ACC112 (cell line): ENCODE results near the gene MECR.

Experiments
- H2AFZ ChIP-seq: fragments of 200-600 bp; sonication (generic); one replicate; pipeline ENCODE4 v1.6.0; 2017; ENCODE audit warnings: antibody characterized with exemption, low read length; ENCODE audit not compliant: unreplicated experiment
- H3K27ac ChIP-seq: fragments of 200-600 bp; sonication (generic); 2 replicates; pipeline ENCODE4 v1.5.1; 2014; ENCODE audit warnings: low read depth, mild to moderate bottlenecking, antibody characterized with exemption, low read length, moderate library complexity
- H3K27me3 ChIP-seq: fragments of 200-600 bp; sonication (generic); 2 replicates; pipeline ENCODE4 v1.6.1; 2014; ENCODE audit warnings: mild to moderate bottlenecking, antibody characterized with exemption, low read length, moderate library complexity, mixed read lengths; ENCODE audit not compliant: insufficient read depth
- H3K36me3 ChIP-seq: fragments of 200-600 bp; sonication (generic); 2 replicates; pipeline ENCODE4 v1.6.1; 2016; ENCODE audit warnings: mild to moderate bottlenecking, antibody characterized with exemption, low read length, moderate library complexity, mixed read lengths; ENCODE audit not compliant: insufficient read depth
- H3K4me1 ChIP-seq: fragments of 200-600 bp; sonication (generic); one replicate; pipeline ENCODE4 v1.6.1; 2016; ENCODE audit warnings: low read length, mixed read lengths; ENCODE audit not compliant: insufficient read depth, unreplicated experiment, control insufficient read depth
- H3K4me3 ChIP-seq: fragments of 200-600 bp; sonication (generic); 2 replicates; pipeline ENCODE4 v1.5.1; 2014; ENCODE audit warnings: mild to moderate bottlenecking, low read depth, low read length
- H3K79me2 ChIP-seq: fragments of 200-600 bp; sonication (generic); one replicate; pipeline ENCODE4 v1.6.0; 2016; ENCODE audit warnings: low read length; ENCODE audit not compliant: control insufficient read depth, unreplicated experiment, insufficient read depth

Gene MECR

DNA sequence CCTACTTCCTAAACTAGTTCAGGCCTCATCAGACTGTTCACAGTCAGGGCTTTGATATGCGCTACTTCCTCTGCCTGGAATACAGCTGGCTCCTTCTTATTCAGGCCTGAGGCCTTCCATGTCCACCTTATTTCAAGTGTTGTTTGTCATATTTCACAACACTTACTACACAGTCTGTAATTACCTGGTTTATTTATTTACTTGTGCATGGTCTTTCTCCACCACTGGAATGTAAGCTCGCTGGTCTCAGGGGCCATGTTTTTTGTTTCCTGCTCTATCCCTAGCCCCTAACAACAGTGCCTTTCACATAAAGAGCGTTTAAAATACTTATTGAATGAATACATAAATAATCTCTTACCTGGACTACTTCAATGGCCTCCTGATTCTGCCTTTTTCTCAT, 44.5 kb downstream of the MECR start:
- H3K4me3 ChIP-seq, result no peak overlapping the region
- H3K27me3 ChIP-seq, result no peaks in the 10 kb centered on the region
- H3K4me1 ChIP-seq, result peaks cover 14% of the 10 kb centered on the region
- H3K27ac ChIP-seq, result no peak overlapping the region
- no peak overlapping the region for H2AFZ ChIP-seq
- peaks cover 4% of the 10 kb centered on the region for H3K79me2 ChIP-seq
- no peaks in the 10 kb centered on the region for H3K36me3 ChIP-seq

DNA sequence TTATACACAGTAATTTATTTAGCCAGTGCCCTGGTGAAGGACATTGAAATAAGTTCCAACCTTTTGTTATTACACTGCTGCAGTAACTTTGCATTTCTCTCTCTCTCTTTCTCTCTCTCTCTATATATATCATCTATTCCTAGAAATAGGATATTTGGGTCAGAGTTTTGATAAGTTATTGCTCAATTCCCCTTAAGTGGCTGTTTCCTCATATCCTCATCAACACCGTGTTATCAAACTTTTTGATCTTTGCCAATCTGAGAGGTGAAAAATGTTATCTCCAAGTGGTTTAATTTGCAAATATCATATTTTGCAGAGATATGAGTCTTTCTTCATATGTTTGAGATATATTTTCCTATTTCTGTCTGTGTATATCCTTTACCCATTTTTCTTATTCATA, 47.4 kb downstream of the MECR start:
- Histone ChIP-seq H3K4me1 (peaks cover 26% of the 10 kb centered on the region), H3K27ac (no peak overlapping the region), H3K4me3 (no peak overlapping the region), H3K27me3 (no peaks in the 10 kb centered on the region), H3K79me2 (peaks cover 33% of the 10 kb centered on the region), H2AFZ (peak overlapping the region; percentile 82), H3K36me3 (peaks cover 7% of the 10 kb centered on the region; the same call in 1 of the 2 replicates)

DNA sequence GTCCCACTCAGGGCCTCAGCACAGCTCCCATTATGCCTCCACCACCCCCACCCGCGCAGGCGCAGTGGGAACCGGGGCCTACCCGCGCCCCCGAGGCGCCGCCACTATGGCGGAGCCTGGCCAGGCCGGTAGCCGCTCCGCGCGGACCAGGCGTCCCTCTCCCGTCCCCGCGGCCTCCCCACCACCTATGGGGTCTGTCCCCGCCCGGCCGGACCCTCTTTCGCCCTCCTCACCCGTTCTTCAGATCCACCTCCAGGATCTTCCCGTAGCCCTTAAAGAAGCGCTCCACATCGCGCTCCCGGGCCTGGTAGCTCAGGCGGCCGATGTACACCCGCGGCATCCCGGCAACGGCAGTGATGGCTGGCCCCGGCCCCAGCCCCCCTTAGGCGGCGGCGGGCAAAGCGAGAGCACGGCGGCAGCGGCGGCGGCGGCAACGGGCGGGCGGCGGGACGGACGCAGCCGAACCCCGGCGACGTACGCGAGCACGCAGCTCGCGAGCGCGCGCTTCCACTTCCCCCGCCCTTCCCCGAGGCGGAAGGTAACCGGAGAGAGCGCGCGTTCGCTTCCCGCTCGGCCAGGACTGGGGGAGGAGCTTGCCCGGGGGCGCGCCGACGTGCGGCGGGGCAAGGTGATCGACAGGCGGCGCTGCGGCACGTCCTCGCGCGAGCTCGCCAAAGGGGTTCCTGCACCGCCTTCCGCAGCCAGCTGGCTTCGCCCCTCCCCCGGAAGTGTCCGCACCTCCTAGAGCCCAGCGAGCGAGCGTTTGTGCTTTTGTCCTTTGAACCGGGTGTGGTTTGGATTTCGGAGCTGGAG, 49.1 kb downstream of the MECR start, which contains the start of gene SRSF4:
Gene SRSF4, minus strand, starts transcription at position 488 of the 813 bp plus-strand sequence. Its CDS starts 148 bp downstream, at position 340.
- Histone ChIP-seq H3K4me1 (peaks cover 34% of the 10 kb centered on the region), H3K79me2 (peaks cover 49% of the 10 kb centered on the region), H3K4me3 (peak within 1 kb of the TSS; percentile 89), H3K27me3 (no peaks in the 10 kb centered on the region), H2AFZ (peak within 1 kb of the TSS; percentile 93), H3K27ac (peak within 1 kb of the TSS; percentile 96), H3K36me3 (peaks cover 7% of the 10 kb centered on the region; the same call in 1 of the 2 replicates)

DNA sequence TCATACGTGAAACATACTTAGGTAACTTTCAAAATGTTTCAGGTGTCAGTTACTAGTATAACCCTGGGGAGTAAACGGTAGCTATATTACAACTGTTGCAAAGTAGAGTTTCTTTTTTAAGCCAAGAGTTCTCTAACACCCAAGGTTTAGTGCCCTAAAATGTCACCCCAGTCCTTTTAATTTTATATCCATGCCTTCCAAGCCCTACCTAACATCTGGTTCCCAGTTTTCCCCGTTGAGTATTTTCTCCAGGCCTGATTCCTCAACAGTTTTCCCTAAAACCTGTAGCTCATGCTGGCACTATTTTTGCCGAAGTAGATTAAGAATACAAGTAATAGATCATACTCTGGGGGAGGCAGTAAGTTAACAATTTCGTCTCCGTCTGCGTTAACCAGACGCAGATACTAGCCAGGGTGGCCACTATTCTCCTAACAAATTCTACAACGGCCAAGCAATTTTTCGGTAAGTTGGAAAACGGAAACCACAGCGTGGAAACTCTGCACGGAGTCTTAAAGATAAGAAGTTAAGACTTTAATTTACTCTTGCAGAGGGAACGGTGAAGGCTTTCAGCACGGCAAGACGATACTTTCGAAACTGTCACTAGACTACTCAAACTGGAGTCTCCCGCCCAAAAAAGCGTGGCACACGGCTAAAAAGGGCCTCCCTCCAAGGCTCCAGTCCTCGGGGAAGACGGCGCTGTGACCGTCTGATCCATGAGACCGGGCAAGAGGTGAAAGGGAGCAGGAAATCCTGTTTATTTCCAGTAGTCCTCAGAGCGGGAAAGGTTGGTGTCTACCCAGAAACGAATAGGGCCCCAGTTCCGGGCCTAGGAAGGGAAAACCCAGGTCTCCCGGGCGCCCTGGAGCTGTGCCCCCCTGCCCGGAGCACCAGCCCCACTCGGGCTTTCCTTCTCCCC, 50.0 kb downstream of the MECR start:
- Histone ChIP-seq H3K79me2 (peaks cover 57% of the 10 kb centered on the region), H3K27ac (peak overlapping the region; percentile 96), H2AFZ (no peak overlapping the region), H3K36me3 (peaks cover 7% of the 10 kb centered on the region; the same call in 1 of the 2 replicates), H3K4me1 (peaks cover 34% of the 10 kb centered on the region), H3K4me3 (peak overlapping the region; percentile 89), H3K27me3 (no peaks in the 10 kb centered on the region)

DNA sequence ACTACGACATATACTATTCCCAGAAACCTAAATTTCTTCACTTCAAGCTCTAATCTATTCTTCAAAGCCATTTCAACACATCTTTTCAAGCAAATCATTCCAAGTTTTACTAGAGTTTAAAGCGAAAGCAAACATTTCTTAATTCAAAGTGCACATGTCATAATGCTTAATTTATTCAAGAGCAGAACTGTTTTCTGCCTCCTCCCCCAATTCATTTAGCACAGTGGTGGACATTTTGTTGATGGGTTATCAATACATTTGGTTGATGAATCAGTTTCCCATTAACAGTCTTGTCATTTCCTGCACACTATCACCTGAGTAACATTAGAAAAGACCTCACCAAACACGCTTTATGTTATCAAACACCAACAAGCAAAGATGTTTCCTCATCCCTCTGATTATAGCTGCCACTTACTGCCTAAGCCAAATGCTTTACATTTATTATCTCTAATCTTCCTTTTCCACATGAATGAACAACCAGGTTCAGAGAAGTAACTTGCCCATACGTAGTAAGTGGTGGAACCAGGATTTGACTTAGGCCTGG, 51.0 kb downstream of the MECR start:
- Histone ChIP-seq H3K4me3 (peak overlapping the region; percentile 89), H3K27ac (peak overlapping the region; percentile 96; the same call in 1 of the 2 replicates)

DNA sequence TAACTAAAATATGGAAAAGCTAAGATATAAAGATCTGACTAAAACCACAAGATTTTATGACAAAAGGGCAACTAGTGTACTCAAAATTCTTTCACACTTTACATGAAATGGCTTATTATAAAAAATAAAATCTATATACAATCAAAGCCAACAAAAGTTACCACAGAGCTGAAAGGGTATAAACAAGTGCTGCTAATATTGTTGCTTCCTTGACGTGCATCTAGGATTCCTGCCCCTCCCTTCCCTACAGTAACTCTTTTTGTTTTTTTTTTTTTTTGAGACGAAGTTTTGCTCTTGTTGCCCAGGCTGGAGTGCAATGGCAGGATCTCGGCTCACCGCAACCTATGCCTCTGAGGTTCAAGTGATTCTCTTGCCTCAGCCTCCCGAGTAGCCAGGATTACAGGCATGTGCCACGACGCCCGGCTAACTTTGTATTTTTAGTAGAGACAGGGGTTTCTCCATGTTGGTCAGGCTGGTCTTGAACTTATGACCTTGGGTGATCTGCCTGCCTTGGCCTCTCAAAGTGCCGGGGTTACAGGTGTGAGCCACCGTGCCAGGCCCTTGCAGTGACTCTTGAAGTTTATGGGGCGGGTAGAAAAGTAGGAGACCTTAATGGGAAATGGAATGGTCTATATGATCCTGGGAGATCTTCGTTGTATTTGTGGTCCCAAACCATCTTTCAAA, 53.6 kb downstream of the MECR start:
- H3K79me2 ChIP-seq, result peaks cover 89% of the 10 kb centered on the region
- no peak overlapping the region for H3K27ac ChIP-seq
- no peak overlapping the region for H2AFZ ChIP-seq
- no peaks in the 10 kb centered on the region for H3K27me3 ChIP-seq
- H3K4me3 ChIP-seq, result no peak overlapping the region
- H3K4me1 ChIP-seq, result peaks cover 28% of the 10 kb centered on the region
- peaks cover 7% of the 10 kb centered on the region; the same call in 1 of the 2 replicates for H3K36me3 ChIP-seq

More for the DNA sequence above, 51.0 kb downstream of the MECR start:
- peaks cover 34% of the 10 kb centered on the region for H3K4me1 ChIP-seq
- H3K79me2 ChIP-seq, result peaks cover 65% of the 10 kb centered on the region
- H3K36me3 ChIP-seq, result peaks cover 7% of the 10 kb centered on the region; the same call in 1 of the 2 replicates
- H2AFZ ChIP-seq, result no peak overlapping the region
- no peaks in the 10 kb centered on the region for H3K27me3 ChIP-seq

DNA sequence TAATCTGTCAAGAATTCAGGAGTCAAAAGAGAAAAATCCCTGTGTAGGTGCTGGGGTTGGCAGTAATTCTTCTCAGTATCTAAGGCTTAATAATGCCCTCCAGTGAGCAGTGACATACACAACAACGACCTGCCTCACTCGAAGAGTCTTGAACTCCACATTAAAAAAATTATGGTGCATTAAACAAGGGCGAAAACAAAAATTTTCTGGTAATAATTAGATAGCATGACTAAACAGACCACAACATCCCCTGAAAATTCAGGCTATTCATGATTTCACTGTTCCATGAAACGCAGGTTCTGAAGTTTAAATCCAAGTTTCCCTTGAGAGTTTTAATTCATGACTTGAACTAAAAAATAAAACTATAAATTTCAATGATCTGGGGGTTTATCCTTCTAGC, 54.2 kb downstream of the MECR start:
- Histone ChIP-seq H3K4me1 (peaks cover 31% of the 10 kb centered on the region), H2AFZ (no peak overlapping the region), H3K36me3 (peaks cover 9% of the 10 kb centered on the region; the same call in 1 of the 2 replicates), H3K4me3 (no peak overlapping the region), H3K27ac (no peak overlapping the region), H3K27me3 (no peaks in the 10 kb centered on the region), H3K79me2 (peaks cover 95% of the 10 kb centered on the region)

DNA sequence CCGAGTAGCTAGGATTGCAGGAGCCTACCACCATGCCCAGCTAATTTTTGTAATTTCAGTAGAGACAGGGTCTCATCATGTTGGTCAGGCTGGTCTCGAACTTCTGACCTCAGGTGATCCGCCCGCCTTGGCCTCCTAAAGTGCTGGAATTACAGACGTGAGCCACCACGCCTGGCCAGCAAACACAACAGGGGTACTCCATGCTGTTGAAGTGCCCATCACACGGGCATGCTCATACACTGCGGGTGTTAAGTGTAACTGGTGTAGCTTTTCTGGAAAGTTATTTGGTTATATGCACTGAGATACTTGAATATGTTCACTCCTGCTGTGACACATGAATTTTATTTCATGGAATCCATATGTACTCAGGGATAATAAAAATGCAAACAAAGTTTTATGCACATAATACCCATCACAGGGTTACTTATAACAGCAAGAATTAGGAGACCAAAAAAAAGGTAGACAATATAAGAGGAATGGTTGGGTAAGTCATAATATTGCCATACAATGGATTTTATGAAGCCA, 58.3 kb downstream of the MECR start:
- H3K79me2 ChIP-seq, result peaks cover 96% of the 10 kb centered on the region
- no peaks in the 10 kb centered on the region for H3K27me3 ChIP-seq
- H3K27ac ChIP-seq, result no peak overlapping the region
- H3K36me3 ChIP-seq, result peaks cover 27% of the 10 kb centered on the region
- no peak overlapping the region for H3K4me3 ChIP-seq
- H3K4me1 ChIP-seq, result peaks cover 35% of the 10 kb centered on the region
- no peak overlapping the region for H2AFZ ChIP-seq

DNA sequence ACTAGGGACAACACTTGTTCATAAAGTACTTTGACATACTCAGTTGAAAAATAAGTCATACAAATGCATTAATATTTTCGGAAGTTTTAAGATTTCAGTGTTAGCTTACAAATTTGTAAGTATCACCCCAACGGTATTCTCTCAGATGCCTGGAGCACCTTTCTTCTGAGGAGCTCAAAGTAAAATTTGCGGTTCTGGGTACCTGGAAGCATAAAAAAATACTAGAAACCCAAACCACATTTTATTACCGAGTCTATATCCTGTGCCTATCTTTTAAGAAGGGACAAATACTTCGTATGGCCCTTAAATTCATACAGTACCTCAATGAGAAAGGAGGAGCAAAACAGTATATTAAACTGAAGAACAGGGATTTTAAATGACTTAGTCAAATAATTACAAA, 59.2 kb downstream of the MECR start:
- Histone ChIP-seq H3K79me2 (peaks cover 94% of the 10 kb centered on the region), H3K4me1 (peaks cover 33% of the 10 kb centered on the region), H2AFZ (no peak overlapping the region), H3K27me3 (no peaks in the 10 kb centered on the region), H3K36me3 (peaks cover 32% of the 10 kb centered on the region), H3K4me3 (no peak overlapping the region), H3K27ac (0 out of 2 replicates have a peak overlapping the region, but pooled peaks have one; percentile 34)
